Mesenteric fat pad (tissue), 1 donor: ENCODE data around the gene ALOXE3. TPM values are rescaled to one million over a fixed set of nuclear protein-coding genes. Genes with fewer than 3 reads are reported as not detected.
A peak's percentile ranks its signal among the peaks of the same experiment; 100 is the strongest.

Experiments
- DNase-seq: peaks from one replicate; pipeline ENCODE4 v3.0.0-alpha.2; 2020; ENCODE audit warnings: low spot score
- total RNA-seq: library from RNA; stranded (reverse); fragmentation: NEBNext Ultra II Directional; extraction: Animal tissue kit (Norgen Biotek cat#: 25700); gene quantifications from one replicate; pipeline ENCODE4 v1.2.1, GENCODE V29; 2021
- donor health status: DM: yes; HTN: yes; CAD: no.

ALOXE3 gene
- total RNA-seq, 1 donor from 2014 or later = not detected

GRCh38 chr17:8154608-8155155, 36.4 kb upstream of the ALOXE3 start:
- DNase-seq = no peak

- DNase-seq = peak; percentile 100
Observed at GRCh38 chr17:8153957-8154607, 35.8 kb upstream of the ALOXE3 start.

GRCh38 chr17:8153525-8153956, 35.2 kb upstream of the ALOXE3 start:
- no peak for DNase-seq

- DNase-seq = no peak
Observed at GRCh38 chr17:8153031-8153451, 34.7 kb upstream of the ALOXE3 start.

- peak; percentile 99 for DNase-seq
Observed at GRCh38 chr17:8152112-8152775, 33.9 kb upstream of the ALOXE3 start, which contains the start of gene PER1. Gene PER1 (minus strand): TSS chr17:8152404. CDS start chr17:8150706, 1,698 bp downstream.

- no peak for DNase-seq
Observed at GRCh38 chr17:8151641-8152111, 33.4 kb upstream of the ALOXE3 start.

GRCh38 chr17:8151120-8151640, 32.9 kb upstream of the ALOXE3 start:
- peak; percentile 98 for DNase-seq

GRCh38 chr17:8150194-8151119, 32.1 kb upstream of the ALOXE3 start:
- DNase-seq = no peak

- DNase-seq = no peak
Observed at GRCh38 chr17:8149419-8150193, 31.3 kb upstream of the ALOXE3 start.

- no peak for DNase-seq
Observed at GRCh38 chr17:8148560-8148959, 30.2 kb upstream of the ALOXE3 start.

- DNase-seq = no peak
Observed at GRCh38 chr17:8147805-8148404, 29.6 kb upstream of the ALOXE3 start.

GRCh38 chr17:8147141-8147804, 29.0 kb upstream of the ALOXE3 start:
- no peak for DNase-seq

- DNase-seq = no peak
Observed at GRCh38 chr17:8146381-8147140, 28.2 kb upstream of the ALOXE3 start.

GRCh38 chr17:8145811-8146210, 27.5 kb upstream of the ALOXE3 start:
- no peak for DNase-seq

- no peak for DNase-seq
Observed at GRCh38 chr17:8144401-8145231, 26.3 kb upstream of the ALOXE3 start.

- no peak for DNase-seq
Observed at GRCh38 chr17:8143581-8144400, 25.5 kb upstream of the ALOXE3 start.
